LHCN-M2 (cell line): Measurements from ENCODE around the gene METTL17. TPM values are rescaled to one million over a fixed set of nuclear protein-coding genes. Genes with fewer than 3 reads are reported as not detected.
"Not testable (repeated sequence)": the region's sequence is repeated elsewhere in the genome, so short reads cannot be mapped to it uniquely, and the experiment has no call there.

ENCODE experiments used
- DNase-seq: peaks from one replicate; pipeline ENCODE4 v3.0.0-alpha.2; 2012; ENCODE audit warnings: low read depth
- polyA plus RNA-seq: library from polyadenylated mRNA; unstranded; fragments of >200 nt; gene quantifications from one replicate; pipeline ENCODE4 v1.2.1, GENCODE V29; 2012; ENCODE audit warnings: missing spikeins
- total RNA-seq: library from RNA; depleted of rRNA; stranded (reverse); fragments of >200 nt; gene quantifications from 2 replicates; pipeline ENCODE4 v1.2.3, GENCODE V29; 2014; rRNA removed

METTL17 gene, protein sequence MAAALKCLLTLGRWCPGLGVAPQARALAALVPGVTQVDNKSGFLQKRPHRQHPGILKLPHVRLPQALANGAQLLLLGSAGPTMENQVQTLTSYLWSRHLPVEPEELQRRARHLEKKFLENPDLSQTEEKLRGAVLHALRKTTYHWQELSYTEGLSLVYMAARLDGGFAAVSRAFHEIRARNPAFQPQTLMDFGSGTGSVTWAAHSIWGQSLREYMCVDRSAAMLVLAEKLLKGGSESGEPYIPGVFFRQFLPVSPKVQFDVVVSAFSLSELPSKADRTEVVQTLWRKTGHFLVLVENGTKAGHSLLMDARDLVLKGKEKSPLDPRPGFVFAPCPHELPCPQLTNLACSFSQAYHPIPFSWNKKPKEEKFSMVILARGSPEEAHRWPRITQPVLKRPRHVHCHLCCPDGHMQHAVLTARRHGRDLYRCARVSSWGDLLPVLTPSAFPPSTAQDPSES
- total RNA-seq, result 85.4 and 90.3 TPM in 2 replicates
- 22.1 TPM for polyA plus RNA-seq

GRCh38 chr14:20989787-20990600, at the start of gene METTL17:
TSS of gene METTL17 (plus strand) at chr14:20989980. CDS start at chr14:20990003, 23 bp downstream.
- DNase-seq, result peak; percentile 97

DNA sequence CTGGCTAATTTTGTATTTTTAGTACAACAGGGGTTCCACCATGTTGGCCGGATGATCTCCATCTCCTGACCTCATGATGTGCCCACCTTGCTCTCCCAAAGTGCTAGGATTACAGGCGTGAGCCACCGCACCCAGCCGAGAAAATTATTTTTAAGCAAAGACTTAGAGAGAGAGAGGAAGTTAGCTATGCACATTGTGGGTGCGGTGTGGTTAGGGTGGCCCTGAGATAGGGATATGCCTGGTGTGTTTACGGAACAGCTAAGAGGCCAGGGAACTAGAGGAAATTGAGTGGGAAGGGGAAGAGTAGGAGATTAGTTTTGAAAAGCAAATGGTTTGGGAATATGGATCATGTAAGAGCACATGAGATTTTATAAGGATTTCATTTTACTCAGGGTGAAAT, 44.6 kb upstream of the METTL17 start:
- DNase-seq, result not testable (repeated sequence)

GRCh38 chr14:20946707-20947106, 43.1 kb upstream of the METTL17 start:
- not testable (repeated sequence) for DNase-seq

DNA sequence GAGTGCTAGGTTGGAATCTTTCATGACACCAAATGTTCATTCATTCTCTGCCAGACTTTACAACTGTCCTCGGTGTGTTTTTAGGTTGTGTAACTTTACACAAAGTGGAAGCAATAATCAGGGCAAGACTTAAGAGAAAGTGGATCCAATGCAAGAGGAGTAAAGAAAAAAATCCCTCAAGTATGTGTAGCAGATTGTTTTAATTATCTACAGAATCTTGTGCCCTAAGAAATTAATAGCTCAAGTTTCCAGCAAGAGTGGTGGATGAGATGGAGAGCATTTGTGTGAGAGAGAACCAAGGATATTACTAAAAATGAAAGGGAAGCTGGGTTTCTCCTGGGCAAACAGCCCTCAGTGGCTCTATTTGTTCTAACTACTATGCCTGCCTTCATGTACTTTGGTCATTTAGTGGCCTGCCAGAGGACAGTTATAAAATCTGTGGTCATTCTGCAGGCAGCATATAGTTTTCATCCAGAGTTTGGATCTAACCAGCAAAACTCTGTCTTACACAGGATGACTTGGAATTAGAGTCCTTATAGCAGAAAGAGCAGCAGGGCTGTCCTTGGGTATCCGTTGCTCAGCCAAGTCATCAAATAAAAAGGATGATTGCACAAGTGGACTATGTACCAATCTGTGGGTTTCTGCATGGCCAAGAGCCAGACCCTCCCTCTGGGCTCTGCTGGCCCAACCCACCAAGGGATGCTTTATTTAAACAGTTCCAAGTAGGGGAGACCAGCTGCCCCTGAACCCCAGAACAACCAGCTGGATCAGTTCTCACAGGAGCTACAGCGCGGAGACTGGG, 34.8 kb upstream of the METTL17 start, which contains the start of gene RNASE2:
RNASE2 (plus strand) TSS at position 752 of the 802 bp plus-strand sequence. CDS start 285 bp downstream, outside the sequence.
- DNase-seq, result not testable (repeated sequence)

DNA sequence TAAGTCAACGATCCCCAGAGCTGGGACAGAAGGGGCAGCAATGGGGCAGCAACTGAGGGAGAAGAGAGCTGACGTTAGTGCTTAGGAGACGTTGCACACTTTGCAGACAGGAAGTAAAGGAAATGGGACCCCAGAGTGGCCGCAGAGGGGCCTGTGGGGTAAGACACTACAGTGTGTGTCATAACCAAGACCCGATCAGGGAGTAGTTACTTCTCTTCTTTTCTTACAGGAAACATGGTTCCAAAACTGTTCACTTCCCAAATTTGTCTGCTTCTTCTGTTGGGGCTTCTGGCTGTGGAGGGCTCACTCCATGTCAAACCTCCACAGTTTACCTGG, 34.3 kb upstream of the METTL17 start:
- not testable (repeated sequence) for DNase-seq

DNA sequence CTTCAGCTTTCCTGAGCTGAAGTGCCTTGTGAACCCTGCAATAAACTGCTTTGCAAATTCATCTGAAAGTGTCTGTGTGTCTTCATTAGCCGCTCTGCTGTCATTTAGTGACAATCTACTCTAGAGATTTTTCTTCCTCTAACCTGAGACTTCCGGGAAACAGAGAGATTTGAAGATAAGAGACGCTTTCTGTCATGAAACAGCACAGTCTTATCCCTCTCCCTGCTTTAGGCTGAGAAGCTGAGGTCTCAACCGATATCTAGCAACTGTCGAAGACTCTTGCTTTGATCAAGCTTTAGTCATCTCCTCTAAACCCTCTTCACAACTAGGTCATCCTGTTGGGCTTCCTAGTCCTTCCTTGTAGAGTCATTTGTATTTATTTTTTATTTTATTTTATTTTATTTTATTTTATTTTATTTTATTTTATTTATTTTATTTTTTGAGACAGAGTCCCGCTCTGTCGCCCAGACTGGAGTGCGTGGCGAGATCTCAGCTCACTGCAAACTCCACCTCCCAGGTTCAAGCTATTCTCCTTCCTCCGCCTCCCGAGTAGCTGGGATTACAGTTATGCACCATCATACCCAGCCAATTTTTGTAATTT, 33.3 kb upstream of the METTL17 start:
- no peak for DNase-seq

GRCh38 chr14:20958946-20959345, 30.8 kb upstream of the METTL17 start:
- DNase-seq, result not testable (repeated sequence)

DNA sequence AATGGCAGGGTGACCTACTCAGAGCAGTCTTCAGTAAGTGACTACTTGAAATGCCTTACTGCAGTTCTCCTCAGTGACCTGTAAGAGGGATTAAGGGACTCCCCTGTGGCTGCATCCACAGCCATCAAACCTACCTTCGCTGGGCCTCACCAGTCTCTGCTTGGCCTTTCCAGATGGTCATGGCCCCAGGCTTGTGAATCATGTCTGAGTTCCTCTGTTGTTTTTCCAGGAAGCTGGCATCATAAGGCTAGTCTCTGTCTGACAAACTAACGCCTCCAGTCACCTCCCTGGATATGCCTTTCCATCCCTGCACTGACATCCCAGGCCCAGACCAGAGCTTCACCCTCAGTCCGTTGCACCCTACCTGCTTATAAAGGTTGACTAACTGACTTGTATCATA, 20.4 kb upstream of the METTL17 start:
- no peak for DNase-seq

DNA sequence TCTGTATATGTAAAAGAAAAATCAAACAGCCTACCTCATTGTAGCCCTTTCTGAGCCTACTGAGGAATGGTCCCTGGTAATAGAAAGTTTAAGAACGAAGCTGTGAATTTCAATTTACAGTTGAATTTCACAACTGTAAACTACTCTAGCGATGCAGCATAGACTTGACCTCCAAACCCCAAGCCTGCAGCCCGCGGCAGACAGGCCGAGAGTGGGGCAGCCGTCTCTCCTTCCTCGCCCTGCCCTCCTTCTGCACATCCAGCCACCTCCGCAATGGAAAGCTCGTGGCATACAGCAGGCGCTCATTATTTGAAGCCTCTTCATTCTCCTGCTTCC, 19.2 kb upstream of the METTL17 start:
- DNase-seq, result no peak

DNA sequence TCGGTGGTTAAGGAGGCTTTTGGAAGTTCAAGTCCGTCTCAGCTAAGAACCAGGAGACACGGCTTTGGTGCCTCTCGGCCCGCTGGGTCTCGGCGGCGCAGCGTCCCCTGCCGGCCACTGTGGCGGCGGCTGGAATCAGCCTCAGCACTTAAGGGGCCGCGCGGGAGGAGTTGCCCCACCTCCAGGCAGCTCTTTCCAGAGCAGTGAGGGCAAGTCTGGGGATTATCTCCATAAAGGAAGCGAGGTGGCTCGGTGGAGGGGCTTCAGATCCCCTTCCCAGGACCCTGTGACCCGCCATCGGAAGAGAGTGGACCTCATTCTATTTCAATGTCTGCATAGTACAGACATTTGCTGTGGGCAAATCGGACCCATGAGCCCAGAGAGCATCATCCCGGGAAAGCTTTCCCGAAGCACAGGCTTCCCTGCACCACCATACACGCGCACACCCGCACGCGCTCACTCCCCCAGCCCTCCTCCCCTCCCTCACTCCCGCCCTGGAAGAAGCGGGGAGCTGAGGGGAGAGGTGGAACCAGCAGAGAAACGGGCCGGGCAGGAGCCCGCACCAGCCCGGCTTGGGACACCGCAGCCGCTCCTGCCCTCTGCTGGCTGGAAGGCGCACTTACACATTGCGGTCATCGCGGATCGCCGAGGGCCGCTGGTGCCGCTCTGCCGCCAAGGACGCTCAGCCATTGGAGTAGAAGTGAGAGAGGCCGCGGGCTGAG, 18.6 kb upstream of the METTL17 start:
- peak; percentile 78 for DNase-seq

- DNase-seq, result no peak
Observed at GRCh38 chr14:20971705-20972021, 18.1 kb upstream of the METTL17 start.

- no peak for DNase-seq
Observed at GRCh38 chr14:20973501-20973900, 16.3 kb upstream of the METTL17 start.

- DNase-seq, result no peak
Observed at GRCh38 chr14:20976291-20976690, 13.5 kb upstream of the METTL17 start.

DNA sequence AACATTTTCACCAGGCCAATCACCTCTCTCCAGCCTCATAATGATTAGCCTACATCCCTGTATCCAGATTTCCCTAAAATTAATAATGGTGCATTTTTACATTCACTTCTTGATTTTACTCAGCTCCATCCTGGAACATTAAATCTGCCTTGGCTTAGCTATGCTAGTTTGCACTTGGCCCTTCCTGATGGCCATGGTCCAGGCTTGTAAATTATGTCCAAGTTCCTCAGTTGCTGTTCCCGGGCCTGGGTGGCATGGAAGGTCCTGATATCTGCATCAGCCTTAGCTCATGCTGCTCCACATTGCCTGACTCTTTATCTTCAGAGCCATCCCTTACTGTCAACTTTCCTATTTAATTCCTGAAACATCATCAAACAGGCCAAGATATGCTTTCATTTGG, 11.1 kb upstream of the METTL17 start:
- no peak for DNase-seq

GRCh38 chr14:20980906-20981305, 8.9 kb upstream of the METTL17 start:
- DNase-seq, result no peak

- peak; percentile 14 for DNase-seq
Observed at GRCh38 chr14:20982646-20983369, 7.0 kb upstream of the METTL17 start.

- not testable (repeated sequence) for DNase-seq
Observed at GRCh38 chr14:20985650-20986049, 4.1 kb upstream of the METTL17 start.

DNA sequence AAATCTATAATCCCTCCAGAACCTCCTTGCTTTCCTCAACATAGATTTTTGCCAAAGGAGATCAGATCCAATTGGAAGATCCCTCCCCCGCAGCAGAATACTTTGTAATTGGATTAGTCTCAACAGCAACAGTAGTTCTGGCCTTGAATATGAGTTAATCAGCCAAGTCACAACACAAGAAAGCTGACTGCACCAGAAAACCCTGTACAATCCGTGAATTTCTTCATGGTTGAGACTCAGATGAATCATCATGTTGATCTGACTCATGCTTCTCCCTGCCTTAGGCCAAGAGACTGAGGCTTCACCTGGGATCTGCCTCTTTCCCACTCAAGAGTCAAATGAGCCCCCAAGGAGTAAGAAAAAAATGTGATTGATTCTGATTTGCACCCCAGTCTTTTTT, 3.0 kb upstream of the METTL17 start:
- DNase-seq, result peak; percentile 86

DNA sequence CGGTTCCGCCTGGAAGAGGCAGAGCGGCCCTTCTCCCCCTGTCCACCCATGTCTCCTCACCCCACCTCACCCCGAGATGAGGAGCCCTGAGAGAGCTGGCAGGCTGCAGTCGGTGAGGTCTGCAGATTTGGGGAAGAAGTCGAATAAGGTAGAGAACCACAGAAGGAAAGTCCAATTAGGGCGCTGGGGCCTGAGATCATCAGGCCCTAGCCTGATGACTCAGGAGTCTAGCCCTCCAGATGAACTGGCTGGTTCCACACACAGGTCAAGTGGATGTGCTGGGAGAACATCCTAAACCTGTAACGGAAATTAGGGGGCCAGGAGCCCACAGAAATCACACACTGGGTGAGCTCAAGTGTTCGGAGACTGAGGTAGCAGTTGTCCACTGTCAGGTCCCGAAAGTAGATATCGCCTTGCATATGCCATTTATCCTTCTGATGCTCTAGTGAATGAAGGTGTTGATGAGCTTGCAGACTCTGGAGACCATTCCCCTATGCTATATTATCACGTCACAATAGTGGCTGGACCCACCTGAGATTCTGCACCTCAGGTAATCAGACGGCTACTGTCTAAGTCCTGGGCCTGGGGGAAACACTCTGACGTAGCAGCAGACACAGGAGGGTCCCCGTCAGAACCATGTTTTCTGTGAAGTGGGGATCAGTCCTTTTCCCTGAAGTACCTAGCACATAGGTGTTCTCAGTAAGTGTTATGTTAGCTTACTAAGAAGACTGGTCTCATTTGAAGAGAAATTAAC, 886 bp upstream of the METTL17 start:
- no peak for DNase-seq

DNA sequence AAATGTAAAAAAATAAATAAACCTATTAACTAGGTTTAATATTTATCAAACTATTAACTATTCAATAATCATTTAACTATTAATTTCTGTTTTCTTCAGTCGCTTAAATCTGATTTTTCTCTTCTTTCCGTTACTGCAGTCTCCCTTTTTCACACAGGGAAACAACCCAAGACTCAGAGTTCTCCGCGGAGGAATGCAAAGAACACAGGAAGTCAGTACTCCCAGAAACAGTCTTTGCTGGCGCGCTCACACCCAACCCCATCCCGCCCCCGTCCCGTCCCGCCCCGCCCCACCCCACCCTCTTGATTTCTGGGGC, 351 bp upstream of the METTL17 start:
- DNase-seq, result no peak
